Left lung (tissue), 10 donors: Measurements from ENCODE around the gene BCL11B. TPM values are rescaled to one million over a fixed set of nuclear protein-coding genes. Genes with fewer than 3 reads are reported as not detected.

Experiments
- ATAC-seq: fragments of 200-7000 bp; cut with Tn5 transposase; one replicate; pipeline ENCODE4 v1.9.1; 2020; ENCODE audit warnings: moderate library complexity
- DNase-seq, 4 donors: peaks; one replicate each; pipeline ENCODE4 v3.0.0-alpha.2; 2013 to 2020
- H3K27ac ChIP-seq, 2 donors: fragments of 200-600 bp; sonication (generic) in 1 of 2; one replicate each; pipeline versions ENCODE4 v1.5.0 to v1.8.0; 2020 to 2021
- H3K27me3 ChIP-seq, 2 donors: fragments of 200-600 bp; sonication (generic) in 1 of 2; one replicate each; pipeline versions ENCODE4 v1.5.0 to v1.8.0; 2020 to 2021
- H3K36me3 ChIP-seq, 2 donors: fragments of 200-600 bp; sonication (generic) in 1 of 2; one replicate each; pipeline versions ENCODE4 v1.5.0 to v1.8.0; 2020 to 2021
- H3K4me1 ChIP-seq, 2 donors: fragments of 200-600 bp; one replicate each; pipeline ENCODE4 v1.8.0; 2021
- H3K4me3 ChIP-seq, 2 donors: fragments of 200-600 bp; sonication (generic) in 1 of 2; one replicate each; pipeline versions ENCODE4 v1.5.0 to v1.8.0; 2020 to 2021; ENCODE audit warnings: mild to moderate bottlenecking in 1 of 2
- H3K9me3 ChIP-seq, 2 donors: fragments of 200-600 bp; sonication (generic) in 1 of 2; one replicate each; pipeline versions ENCODE4 v1.5.0 to v1.8.0; 2020 to 2021
- intact Hi-C, 2 donors: fragments of 100-400 bp; cut with DNase I; formaldehyde crosslinking; loops; one replicate each; pipeline versions ENCODE4 v1.11.2 to v1.14.2; 2022
- polyA plus RNA-seq, 6 donors: library from polyadenylated mRNA; unstranded; fragments of 120-200 nt; gene quantifications; one replicate each; pipeline ENCODE4 v1.2.1, GENCODE V29; 2013; ENCODE audit not compliant: insufficient read length in 6 of 6
- total RNA-seq, 2 donors: library from RNA; stranded (reverse); fragmentation: NEBNext Ultra II Directional; extraction: Animal tissue kit (Norgen Biotek cat#: 25700); gene quantifications; one replicate each; pipeline ENCODE4 v1.2.1, GENCODE V29; 2021
- TF ChIP-seq, protein P1 (sequence below), 2 donors: fragments of 200-600 bp; sonication (generic) in 1 of 2; IDR thresholded peaks; one replicate each; pipeline versions ENCODE4 v1.5.0 to v1.8.0; 2021; ENCODE audit warnings: antibody characterized with exemption in 2 of 2
- donor health status: DM: no; HTN: yes; CAD: no.
- donor health status: DM: no; HTN: no; CAD: no.

The BCL11B gene
- total and polyA plus RNA-seq, 8 donors, result 1.4 to 3.6 (median 3.2) TPM

DNA sequence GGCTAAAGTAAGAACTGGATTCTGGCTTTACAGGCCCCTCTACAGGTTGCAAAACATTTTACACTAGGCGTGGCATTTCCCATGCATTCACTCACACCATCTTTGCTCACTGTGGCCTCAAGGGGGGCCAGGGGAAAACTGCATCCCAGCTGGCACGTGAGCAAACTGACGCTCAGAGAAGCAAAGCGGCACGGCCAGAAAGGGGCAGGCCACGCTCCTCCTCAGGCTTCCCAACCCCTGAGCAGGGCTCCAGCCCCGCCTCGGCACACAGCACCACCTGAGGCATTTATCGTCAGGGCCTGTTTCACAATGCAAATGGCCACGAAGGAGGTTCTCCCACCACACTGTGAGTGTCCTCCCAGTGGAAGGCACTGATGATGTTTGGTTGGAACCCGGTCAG lies 90.8 kb downstream of the BCL11B start:
- H3K4me1 ChIP-seq, result peaks cover 0 to 10% of the 10 kb centered on the region in 2 donors
- no peak for ATAC-seq
- no peaks in the 10 kb centered on the region for H3K9me3 ChIP-seq
- H3K4me3 ChIP-seq, result no peak overlapping the region
- DNase-seq, result no peak
- no peaks in the 10 kb centered on the region for H3K36me3 ChIP-seq
- intact Hi-C loops, result no loop called here
- H3K27ac ChIP-seq, result no peak overlapping the region
- TF ChIP-seq, protein P1, sequence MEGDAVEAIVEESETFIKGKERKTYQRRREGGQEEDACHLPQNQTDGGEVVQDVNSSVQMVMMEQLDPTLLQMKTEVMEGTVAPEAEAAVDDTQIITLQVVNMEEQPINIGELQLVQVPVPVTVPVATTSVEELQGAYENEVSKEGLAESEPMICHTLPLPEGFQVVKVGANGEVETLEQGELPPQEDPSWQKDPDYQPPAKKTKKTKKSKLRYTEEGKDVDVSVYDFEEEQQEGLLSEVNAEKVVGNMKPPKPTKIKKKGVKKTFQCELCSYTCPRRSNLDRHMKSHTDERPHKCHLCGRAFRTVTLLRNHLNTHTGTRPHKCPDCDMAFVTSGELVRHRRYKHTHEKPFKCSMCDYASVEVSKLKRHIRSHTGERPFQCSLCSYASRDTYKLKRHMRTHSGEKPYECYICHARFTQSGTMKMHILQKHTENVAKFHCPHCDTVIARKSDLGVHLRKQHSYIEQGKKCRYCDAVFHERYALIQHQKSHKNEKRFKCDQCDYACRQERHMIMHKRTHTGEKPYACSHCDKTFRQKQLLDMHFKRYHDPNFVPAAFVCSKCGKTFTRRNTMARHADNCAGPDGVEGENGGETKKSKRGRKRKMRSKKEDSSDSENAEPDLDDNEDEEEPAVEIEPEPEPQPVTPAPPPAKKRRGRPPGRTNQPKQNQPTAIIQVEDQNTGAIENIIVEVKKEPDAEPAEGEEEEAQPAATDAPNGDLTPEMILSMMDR (IDR thresholded peaks at IDR 0.05), result no peak
- no peaks in the 10 kb centered on the region for H3K27me3 ChIP-seq

DNA sequence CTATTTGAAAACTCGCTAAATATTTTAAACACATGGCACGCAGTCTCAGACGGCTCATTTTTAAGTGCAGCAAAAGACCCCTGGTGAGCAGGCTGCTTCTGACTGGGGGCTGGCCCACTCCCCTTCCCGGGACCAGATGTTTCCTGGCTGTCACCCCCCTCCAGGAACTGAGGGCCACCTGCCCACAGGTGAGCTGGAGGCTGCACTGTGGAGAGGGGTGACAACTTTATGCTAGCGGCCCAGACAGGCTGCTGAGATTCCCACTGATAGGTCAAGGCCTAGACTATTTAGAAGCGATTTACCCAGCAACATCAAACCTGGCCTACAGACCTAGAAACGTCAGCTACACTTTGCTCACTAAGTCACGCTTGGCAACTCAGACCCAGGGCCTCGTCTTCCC lies 92.1 kb downstream of the BCL11B start:
- TF ChIP-seq, protein P1 (IDR thresholded peaks at IDR 0.05), result no peak
- Histone ChIP-seq H3K27me3 (no peaks in the 10 kb centered on the region), H3K4me3 (no peak overlapping the region), H3K9me3 (no peaks in the 10 kb centered on the region), H3K4me1 (peaks cover 0 to 10% of the 10 kb centered on the region in 2 donors), H3K27ac (no peak overlapping the region), H3K36me3 (no peaks in the 10 kb centered on the region)
- intact Hi-C loops, result no loop called here
- ATAC-seq (no peak), DNase-seq (peak in 1 of 4 donors; percentile 19)

DNA sequence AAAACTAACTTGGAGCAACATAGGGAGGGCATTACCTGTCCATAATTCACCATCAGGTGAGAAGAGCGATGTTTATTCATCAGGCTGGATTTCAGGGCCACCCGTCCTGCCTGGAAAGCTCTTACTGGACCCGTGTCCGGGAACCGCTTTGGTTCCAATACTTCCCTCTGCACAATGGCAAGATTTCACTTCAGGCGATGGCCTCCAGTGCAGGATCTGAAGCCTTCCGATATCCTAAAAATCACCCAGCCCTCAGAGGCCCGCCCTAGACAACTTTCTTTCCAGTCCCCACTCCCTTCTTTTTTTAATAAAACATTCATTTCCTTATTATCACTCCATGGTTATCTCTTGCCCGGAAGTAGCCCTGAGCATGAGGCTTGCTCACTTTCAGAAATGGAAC lies 92.5 kb downstream of the BCL11B start:
- Histone ChIP-seq H3K9me3 (no peaks in the 10 kb centered on the region), H3K36me3 (no peaks in the 10 kb centered on the region), H3K27ac (no peak overlapping the region), H3K27me3 (no peaks in the 10 kb centered on the region), H3K4me1 (peaks cover 0 to 10% of the 10 kb centered on the region in 2 donors), H3K4me3 (no peak overlapping the region)
- ATAC-seq (no peak), DNase-seq (peak in 1 of 4 donors; percentile 7)
- TF ChIP-seq, protein P1 (IDR thresholded peaks at IDR 0.05), result no peak
- intact Hi-C loops, result no loop called here

DNA sequence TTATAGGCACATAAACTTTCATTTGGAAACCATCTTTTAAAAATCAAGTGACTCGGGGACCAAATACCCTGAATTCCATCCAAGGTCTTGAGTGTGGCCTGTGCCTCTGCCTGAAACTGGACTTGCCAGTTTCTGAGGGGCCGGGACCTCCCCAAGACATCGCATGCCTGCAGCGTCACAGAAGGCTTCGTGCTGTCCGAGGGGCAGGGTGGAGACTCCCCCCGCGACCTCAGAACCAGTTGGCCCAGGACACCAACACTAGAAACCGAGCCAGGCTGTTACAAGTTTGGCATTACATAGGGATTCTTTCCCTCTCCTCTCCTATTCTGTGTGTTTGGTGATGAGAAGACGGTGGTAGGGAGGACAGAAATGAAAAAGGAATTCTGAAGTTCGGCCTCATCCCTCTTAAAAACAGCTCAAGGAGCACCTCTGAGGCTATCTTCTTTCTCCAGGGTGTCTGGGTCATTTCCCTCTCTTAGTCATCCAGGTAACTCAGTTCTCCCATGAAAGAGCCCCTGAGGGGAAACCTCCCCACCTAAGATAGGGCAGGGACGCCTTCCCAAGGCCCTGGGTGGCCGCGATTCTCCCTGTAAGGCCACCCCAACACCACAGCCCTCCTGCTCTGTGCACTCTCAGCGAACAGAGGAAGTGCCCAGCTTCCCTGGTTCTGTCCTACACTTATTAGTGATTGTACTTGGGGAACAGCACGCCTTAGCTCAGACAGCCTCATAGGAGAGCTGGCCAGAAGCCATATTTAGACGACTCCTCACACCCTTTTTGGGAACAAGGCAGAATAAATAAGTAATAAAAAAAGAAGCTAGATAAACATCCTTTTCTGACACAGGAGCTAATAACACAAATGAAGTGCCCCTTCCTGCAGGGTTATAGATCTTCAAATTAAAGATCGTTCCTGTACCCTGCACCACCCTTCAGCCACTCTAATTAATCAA lies 93.8 kb downstream of the BCL11B start:
- TF ChIP-seq, protein P1 (IDR thresholded peaks at IDR 0.05), result no peak
- Histone ChIP-seq H3K36me3 (no peaks in the 10 kb centered on the region), H3K27ac (peak overlapping the region in 1 of 2 donors; percentile 18), H3K27me3 (no peaks in the 10 kb centered on the region), H3K4me1 (peaks cover 0 to 10% of the 10 kb centered on the region in 2 donors), H3K9me3 (no peaks in the 10 kb centered on the region), H3K4me3 (no peak overlapping the region)
- peak in 2 of 4 donors; percentile 28 to 60 for DNase-seq
- intact Hi-C loops, result no loop called here
- ATAC-seq, result peak; percentile 23

DNA sequence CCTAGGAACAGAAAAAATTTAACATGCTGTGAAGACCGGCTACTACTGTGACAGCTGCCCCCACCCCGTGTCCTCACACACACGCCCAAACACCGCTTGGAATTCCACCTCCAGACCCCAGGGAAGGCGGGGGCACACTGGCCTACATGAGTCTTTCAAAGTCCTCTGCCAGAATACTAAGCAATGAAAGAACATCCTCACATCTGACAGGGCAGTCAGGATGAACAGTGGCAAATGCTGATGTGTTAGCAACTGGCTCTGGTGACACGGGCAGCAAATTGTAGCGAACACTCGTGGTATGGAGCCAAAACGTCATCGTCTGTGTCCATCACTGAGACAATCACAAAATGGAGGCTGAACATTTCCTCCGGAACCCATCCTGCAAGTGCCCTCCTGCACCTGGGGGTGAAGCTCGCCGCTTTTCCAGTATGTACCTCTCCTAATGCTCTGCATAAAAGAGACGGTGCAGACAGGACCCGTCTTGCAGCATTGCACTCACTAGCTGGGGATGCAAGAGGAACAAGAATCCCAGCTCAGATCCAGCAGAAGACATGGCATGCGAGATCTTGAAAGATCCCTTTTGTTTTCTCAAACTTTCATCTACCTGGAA lies 94.8 kb downstream of the BCL11B start:
- intact Hi-C loops, result no loop called here
- no peak overlapping the region for H3K27ac ChIP-seq
- no peaks in the 10 kb centered on the region for H3K9me3 ChIP-seq
- ATAC-seq, result no peak
- peak in 1 of 4 donors; percentile 18 for DNase-seq
- no peaks in the 10 kb centered on the region for H3K27me3 ChIP-seq
- peaks cover 0 to 10% of the 10 kb centered on the region in 2 donors for H3K4me1 ChIP-seq
- no peak overlapping the region for H3K4me3 ChIP-seq
- TF ChIP-seq, protein P1 (IDR thresholded peaks at IDR 0.05), result no peak
- no peaks in the 10 kb centered on the region for H3K36me3 ChIP-seq
